Neuronal stem cell (in vitro differentiated cells): ENCODE data around the gene RAB11FIP4.

Source experiments
- DNase-seq: peaks from one replicate; pipeline ENCODE4 v3.0.0-alpha.2; 2013; ENCODE audit warnings: low spot score
- H2AFZ ChIP-seq: one replicate; pipeline ENCODE4 v1.6.1; 2013; ENCODE audit warnings: mild to moderate bottlenecking, low read length, inconsistent platforms
- H2AK5ac ChIP-seq: 2 replicates; pipeline ENCODE4 v1.6.1; 2013; ENCODE audit warnings: low read depth, mild to moderate bottlenecking, inconsistent platforms, low read length, moderate library complexity, mixed read lengths
- H2BK120ac ChIP-seq: 2 replicates; pipeline ENCODE4 v1.6.1; 2013; ENCODE audit warnings: low read depth, mild to moderate bottlenecking, inconsistent platforms, low read length, moderate library complexity, mixed read lengths
- H2BK12ac ChIP-seq: one replicate; pipeline ENCODE4 v1.6.1; 2013; ENCODE audit warnings: low read length, inconsistent platforms
- H2BK15ac ChIP-seq: 2 replicates; pipeline ENCODE4 v1.6.1; 2013; ENCODE audit warnings: mild to moderate bottlenecking, low read length, inconsistent platforms, mixed read lengths
- H2BK5ac ChIP-seq: one replicate; pipeline ENCODE4 v1.6.1; 2013; ENCODE audit warnings: inconsistent platforms, mild to moderate bottlenecking, low read length, moderate library complexity
- H3K14ac ChIP-seq: one replicate; pipeline ENCODE4 v1.6.1; 2013; ENCODE audit warnings: low read length, inconsistent platforms
- H3K18ac ChIP-seq: 2 replicates; pipeline ENCODE4 v1.6.1; 2013; ENCODE audit warnings: low read length, inconsistent platforms
- H3K23ac ChIP-seq: 2 replicates; pipeline ENCODE4 v1.6.1; 2013; ENCODE audit warnings: low read depth, mild to moderate bottlenecking, mixed read lengths, low read length, inconsistent platforms; ENCODE audit not compliant: poor library complexity
- H3K27ac ChIP-seq: replicated peaks from 3 replicates; pipeline ENCODE4 v1.5.1; 2013; ENCODE audit warnings: low read length, inconsistent platforms
- H3K27me3 ChIP-seq, 3 experiments: 2 replicates each; pipeline ENCODE4 v1.6.1; 2013; ENCODE audit warnings: low read length in 3 of 3, mild to moderate bottlenecking in 2 of 3, inconsistent platforms in 1 of 3, low read depth in 1 of 3, mixed read lengths in 1 of 3, moderate library complexity in 1 of 3; ENCODE audit not compliant: control insufficient read depth in 3 of 3, insufficient read depth in 3 of 3
- H3K36me3 ChIP-seq, 2 donors: replicated peaks in 1 of 2; 2 replicates each; pipeline ENCODE4 v1.6.1; 2013; ENCODE audit warnings: low read length in 2 of 2; ENCODE audit not compliant: control insufficient read depth in 2 of 2, insufficient read depth in 2 of 2
- H3K4ac ChIP-seq: 2 replicates; pipeline ENCODE4 v1.6.1; 2013; ENCODE audit warnings: inconsistent platforms, mild to moderate bottlenecking, low read length, moderate library complexity
- H3K4me1 ChIP-seq, 2 donors: 1 replicate in 1 of 2; 2 replicates in 1 of 2; pipeline ENCODE4 v1.6.1; 2013; ENCODE audit warnings: low read length in 2 of 2, low read depth in 1 of 2; ENCODE audit not compliant: control insufficient read depth in 2 of 2, insufficient read depth in 1 of 2
- H3K4me2 ChIP-seq: one replicate; pipeline ENCODE4 v1.6.1; 2013; ENCODE audit warnings: mild to moderate bottlenecking, low read length, inconsistent platforms; ENCODE audit not compliant: insufficient read depth, poor library complexity, severe bottlenecking
- H3K4me3 ChIP-seq, 2 donors: 2 replicates each; pipeline ENCODE4 v1.5.1; 2013; ENCODE audit warnings: low read length in 2 of 2, mild to moderate bottlenecking in 2 of 2, inconsistent platforms in 1 of 2, moderate library complexity in 1 of 2
- H3K79me1 ChIP-seq: one replicate; pipeline ENCODE4 v1.6.1; 2013; ENCODE audit warnings: low read depth, mild to moderate bottlenecking, inconsistent platforms, low read length, moderate library complexity
- H3K9ac ChIP-seq: one replicate; pipeline ENCODE4 v1.6.1; 2013; ENCODE audit warnings: mild to moderate bottlenecking, low read depth, low read length, inconsistent platforms; ENCODE audit not compliant: poor library complexity
- H3K9me3 ChIP-seq, 2 donors: replicated peaks in 1 of 2; 2 replicates each; pipeline versions ENCODE3 to v1.6.1; 2013; ENCODE audit warnings: low read length in 2 of 2, mild to moderate bottlenecking in 2 of 2, inconsistent platforms in 1 of 2, low read depth in 1 of 2, mixed read lengths in 1 of 2, moderate library complexity in 1 of 2; ENCODE audit not compliant: control insufficient read depth in 2 of 2, insufficient read depth in 1 of 2
- H4K8ac ChIP-seq: one replicate; pipeline ENCODE4 v1.6.1; 2013; ENCODE audit warnings: low read depth, mild to moderate bottlenecking, inconsistent platforms, low read length, moderate library complexity
- H4K91ac ChIP-seq: one replicate; pipeline ENCODE4 v1.6.1; 2013; ENCODE audit warnings: low read length, low read depth, mild to moderate bottlenecking, inconsistent platforms; ENCODE audit not compliant: poor library complexity
- WGBS, 2 donors: extraction: QIAGEN DNeasy Blood & Tissue Kit; methylation state at CpG; one replicate each; pipeline ENCODE4 v1.1.7; 2013; ENCODE audit warnings: missing lambda C conversion rate in 2 of 2, mixed read lengths in 1 of 2; ENCODE audit not compliant: insufficient read length in 2 of 2, insufficient replicate concordance in 1 of 2; ENCODE audit errors: extremely low coverage in 2 of 2; 5-methylcytosine and 5-hydroxymethylcytosine counted together

The RAB11FIP4 gene

DNA sequence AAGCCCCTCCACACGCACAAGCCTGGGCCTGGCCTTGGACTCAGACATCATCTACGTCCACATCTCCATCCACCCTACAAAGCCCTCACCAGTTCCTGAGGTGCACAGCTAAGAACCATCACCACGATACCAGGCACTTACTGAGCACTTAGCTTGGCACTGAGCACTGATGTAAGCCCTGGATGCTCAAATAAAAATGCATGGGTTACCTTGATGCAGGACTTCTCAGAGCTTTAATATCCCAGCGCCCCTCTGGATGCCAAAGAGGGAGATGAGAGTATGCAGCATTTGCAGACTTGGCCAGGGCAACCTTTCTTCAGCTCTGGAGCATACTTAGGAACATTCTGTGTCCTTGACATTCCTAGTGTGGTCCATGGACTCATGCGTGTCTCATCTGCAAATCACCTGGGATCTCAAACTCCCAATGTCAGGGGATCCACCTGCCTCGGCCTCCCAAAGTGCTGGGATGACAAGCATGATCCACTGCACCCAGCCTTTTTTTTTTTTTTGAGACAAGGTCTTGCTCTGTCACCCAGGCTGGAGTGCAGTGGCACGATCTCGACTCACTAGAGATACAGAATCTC lies 69.8 kb downstream of the RAB11FIP4 start:
- no peak overlapping the region for H3K18ac ChIP-seq
- no peaks in the 10 kb centered on the region for H3K79me1 ChIP-seq
- H2AK5ac ChIP-seq, result peak overlapping the region; percentile 14
- H2BK120ac ChIP-seq, result no peak overlapping the region
- no peaks in the 10 kb centered on the region for H3K9me3 ChIP-seq
- no peaks in the 10 kb centered on the region for H3K4me1 ChIP-seq
- no peaks in the 10 kb centered on the region for H3K27me3 ChIP-seq
- H2BK12ac ChIP-seq, result no peak overlapping the region
- no CpG with 5 or more reads among the region's 8 CpGs for WGBS, 2 donors
- H2AFZ ChIP-seq, result no peak overlapping the region
- no peak overlapping the region for H3K27ac ChIP-seq
- no peak overlapping the region for H3K14ac ChIP-seq
- no peak overlapping the region for H4K8ac ChIP-seq
- no peak overlapping the region for H3K23ac ChIP-seq
- H3K36me3 ChIP-seq, result no peaks in the 10 kb centered on the region
- no peak overlapping the region for H3K4ac ChIP-seq
- H2BK5ac ChIP-seq, result no peak overlapping the region
- H3K9ac ChIP-seq, result no peak overlapping the region
- DNase-seq, result no peak
- no peak overlapping the region for H4K91ac ChIP-seq
- no peak overlapping the region for H3K4me2 ChIP-seq
- H2BK15ac ChIP-seq, result peak overlapping the region; percentile 56
- no peak overlapping the region for H3K4me3 ChIP-seq

DNA sequence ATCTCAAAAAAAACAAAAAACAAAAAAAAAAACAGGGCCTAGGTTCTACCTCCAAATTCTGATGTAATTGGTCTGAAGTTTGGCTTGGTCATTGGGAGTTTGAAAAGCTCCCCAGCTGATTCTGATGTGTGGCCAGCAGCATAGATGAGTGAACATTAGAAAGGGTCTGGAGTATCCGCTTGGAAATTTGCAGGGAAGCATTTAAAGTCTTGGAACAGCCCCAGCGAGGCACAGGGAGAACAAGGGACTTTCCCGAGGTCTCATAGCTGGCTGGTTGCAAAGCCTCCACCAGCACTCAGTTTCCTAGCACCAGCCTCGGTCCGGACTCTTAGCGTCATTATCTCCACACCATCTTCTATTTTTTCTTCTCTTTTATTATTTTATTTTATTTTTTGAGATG lies 70.8 kb downstream of the RAB11FIP4 start:
- Histone ChIP-seq H3K23ac (no peak overlapping the region), H4K8ac (no peak overlapping the region), H3K9ac (no peak overlapping the region), H2BK12ac (no peak overlapping the region), H2AFZ (no peak overlapping the region), H2BK120ac (no peak overlapping the region), H2AK5ac (no peak overlapping the region), H3K14ac (no peak overlapping the region), H3K4me2 (no peak overlapping the region), H3K4ac (no peak overlapping the region), H3K18ac (no peak overlapping the region), H3K27ac (no peak overlapping the region), H3K4me3 (no peak overlapping the region), H3K4me1 (peaks cover 0 to under 1% of the 10 kb centered on the region in 2 donors), H3K36me3 (no peaks in the 10 kb centered on the region), H3K27me3 (no peaks in the 10 kb centered on the region), H4K91ac (no peak overlapping the region), H3K79me1 (no peaks in the 10 kb centered on the region), H3K9me3 (no peaks in the 10 kb centered on the region), H2BK5ac (no peak overlapping the region), H2BK15ac (no peak overlapping the region)
- no peak for DNase-seq
- 100% methylated on average over 3 of the region's 6 CpGs; no CpG with 5 or more reads in 1 of the 2 donors for WGBS, 2 donors

DNA sequence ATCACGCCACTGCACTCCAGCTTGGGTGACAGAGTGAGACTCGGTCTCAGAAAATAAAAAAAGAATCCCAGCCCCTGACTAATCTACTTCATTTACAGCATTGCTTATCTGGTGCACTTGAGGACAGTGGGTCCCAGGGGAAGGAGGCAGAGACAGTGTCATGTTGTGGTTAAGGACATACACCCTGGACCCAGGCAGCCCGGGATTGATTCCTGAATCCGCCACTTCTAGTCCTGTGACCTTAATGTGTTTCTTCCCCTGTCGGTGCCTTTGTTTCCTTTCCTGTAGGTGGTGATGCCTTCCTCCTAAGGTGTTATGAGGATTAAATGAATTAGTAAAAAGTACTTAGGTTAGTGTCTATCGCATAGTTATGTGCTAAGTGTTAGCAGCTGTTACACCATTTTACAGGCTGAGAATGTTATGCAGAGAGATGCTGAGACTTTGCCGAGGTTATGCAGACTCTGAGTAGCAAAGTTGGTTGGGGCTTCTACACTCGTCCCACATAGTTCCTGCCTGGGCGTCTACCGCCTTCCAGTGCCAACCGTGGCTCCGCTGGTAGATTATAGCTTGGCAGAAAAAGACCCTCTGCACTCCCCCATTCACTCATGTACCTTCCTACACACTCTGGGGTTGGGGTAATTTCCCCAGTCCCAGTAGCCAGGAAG lies 74.8 kb downstream of the RAB11FIP4 start:
- no peak overlapping the region for H3K4me2 ChIP-seq
- H3K4me3 ChIP-seq, result no peak overlapping the region
- no peak overlapping the region for H3K14ac ChIP-seq
- no peak overlapping the region for H3K18ac ChIP-seq
- no peak overlapping the region for H3K23ac ChIP-seq
- H2BK15ac ChIP-seq, result no peak overlapping the region
- H3K79me1 ChIP-seq, result no peaks in the 10 kb centered on the region
- peaks cover 0 to 3% (median 0%) of the 10 kb centered on the region in 3 experiments for H3K27me3 ChIP-seq
- H3K9me3 ChIP-seq, result no peaks in the 10 kb centered on the region
- H2BK120ac ChIP-seq, result no peak overlapping the region
- no peaks in the 10 kb centered on the region for H3K36me3 ChIP-seq
- WGBS, 2 donors, result no CpG with 5 or more reads among the region's 12 CpGs
- H2BK12ac ChIP-seq, result no peak overlapping the region
- no peak overlapping the region for H2AFZ ChIP-seq
- no peak overlapping the region for H4K8ac ChIP-seq
- H2AK5ac ChIP-seq, result no peak overlapping the region
- H3K4me1 ChIP-seq, result peaks cover 15 to 20% of the 10 kb centered on the region in 2 donors
- H4K91ac ChIP-seq, result no peak overlapping the region
- H3K9ac ChIP-seq, result no peak overlapping the region
- DNase-seq, result no peak
- no peak overlapping the region for H2BK5ac ChIP-seq
- H3K4ac ChIP-seq, result no peak overlapping the region
- no peak overlapping the region for H3K27ac ChIP-seq

DNA sequence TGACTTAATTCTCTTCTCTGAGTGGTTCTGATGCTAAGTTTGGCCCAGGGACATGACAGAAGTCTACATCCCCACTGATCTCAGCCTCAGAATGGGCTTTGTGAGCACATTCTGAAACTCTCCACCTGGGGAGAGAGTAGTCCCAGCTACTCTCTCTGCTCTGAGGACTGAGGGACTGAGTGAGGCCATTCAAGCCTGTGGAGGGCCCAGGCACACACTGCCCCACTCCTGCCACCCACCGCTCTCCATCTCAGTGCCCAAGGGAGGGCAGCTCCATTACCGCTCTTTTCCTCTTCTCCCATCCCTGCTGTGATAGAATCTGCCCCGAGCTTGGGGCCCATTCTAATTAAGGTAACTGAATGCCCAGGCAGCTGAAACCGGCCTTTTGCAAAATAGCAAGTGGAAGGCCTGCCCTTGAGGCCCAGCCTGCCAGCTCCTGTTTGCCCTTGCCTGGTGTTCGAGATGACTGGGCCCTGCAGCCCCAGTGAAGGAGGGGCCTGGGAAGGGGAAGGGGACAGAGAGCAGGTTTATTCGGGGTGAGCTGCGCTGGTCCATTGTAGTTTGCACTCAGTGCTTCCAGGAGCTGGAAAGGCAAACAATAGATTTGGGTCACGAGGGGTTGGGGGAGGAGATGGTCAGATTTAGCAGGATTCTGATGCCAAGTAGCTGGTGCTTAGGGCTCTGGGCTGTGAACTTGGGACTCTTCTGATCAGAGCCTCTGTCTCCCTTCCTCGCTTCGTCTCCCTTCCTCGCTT lies 76.2 kb downstream of the RAB11FIP4 start:
- no peak overlapping the region for H4K91ac ChIP-seq
- no peaks in the 10 kb centered on the region for H3K9me3 ChIP-seq
- peaks cover 15 to 26% of the 10 kb centered on the region in 2 donors for H3K4me1 ChIP-seq
- no CpG with 5 or more reads among the region's 11 CpGs for WGBS, 2 donors
- peak overlapping the region; percentile 34 for H2AK5ac ChIP-seq
- no peak overlapping the region for H3K4ac ChIP-seq
- H3K23ac ChIP-seq, result no peak overlapping the region
- H2AFZ ChIP-seq, result peak overlapping the region; percentile 91
- peaks cover 0 to 3% (median 0%) of the 10 kb centered on the region in 3 experiments for H3K27me3 ChIP-seq
- no peak overlapping the region for H3K4me3 ChIP-seq
- H2BK120ac ChIP-seq, result peak overlapping the region; percentile 83
- no peak overlapping the region for H3K9ac ChIP-seq
- no peaks in the 10 kb centered on the region for H3K36me3 ChIP-seq
- H2BK5ac ChIP-seq, result no peak overlapping the region
- no peak for DNase-seq
- H4K8ac ChIP-seq, result no peak overlapping the region
- no peak overlapping the region for H3K4me2 ChIP-seq
- H3K14ac ChIP-seq, result no peak overlapping the region
- H3K18ac ChIP-seq, result peak overlapping the region; percentile 85
- H3K79me1 ChIP-seq, result no peaks in the 10 kb centered on the region
- no peak overlapping the region for H2BK12ac ChIP-seq
- no peak overlapping the region for H3K27ac ChIP-seq
- peak overlapping the region; percentile 25 for H2BK15ac ChIP-seq
